SJSA1 (cell line): ENCODE measurements around the gene FPR3. TPM values are rescaled to one million over a fixed set of nuclear protein-coding genes. Genes with fewer than 3 reads are reported as not detected.
"Not testable (repeated sequence)": the region's sequence is repeated elsewhere in the genome, so short reads cannot be mapped to it uniquely, and the experiment has no call there.

Experiments
- DNase-seq, 2 experiments: peaks; one replicate each; pipeline ENCODE4 v3.0.0-alpha.2; 2015 to 2020; ENCODE audit warnings: low spot score in 2 of 2, low read depth in 1 of 2
- H3K27ac ChIP-seq: fragments of 250-450 bp; sonication (Bioruptor Pico); 2 replicates; pipeline ENCODE4 v1.5.1; 2020; ENCODE audit warnings: mild to moderate bottlenecking, moderate library complexity
- H3K27me3 ChIP-seq: fragments of 250-450 bp; sonication (Bioruptor Pico); replicated peaks from 2 replicates; pipeline ENCODE4 v1.5.1; 2020; ENCODE audit warnings: mild to moderate bottlenecking, moderate library complexity
- H3K36me3 ChIP-seq: fragments of 250-450 bp; sonication (Bioruptor Pico); 2 replicates; pipeline ENCODE4 v1.5.1; 2020; ENCODE audit warnings: mild to moderate bottlenecking
- H3K4me1 ChIP-seq: fragments of 250-450 bp; sonication (Bioruptor Pico); replicated peaks from 2 replicates; pipeline ENCODE4 v1.6.1; 2021; ENCODE audit warnings: mild to moderate bottlenecking
- H3K4me3 ChIP-seq: fragments of 250-450 bp; sonication (Bioruptor Pico); 2 replicates; pipeline ENCODE4 v1.5.1; 2020; ENCODE audit warnings: mild to moderate bottlenecking
- H3K9me3 ChIP-seq: fragments of 250-450 bp; sonication (Bioruptor Pico); replicated peaks from 2 replicates; pipeline ENCODE4 v1.5.1; 2020; ENCODE audit warnings: mild to moderate bottlenecking
- total RNA-seq: library from RNA; depleted of rRNA; stranded (reverse); fragments of >200 nt; shearing (Covaris generic); gene quantifications from 2 replicates; pipeline ENCODE4 v1.2.3, GENCODE V29; 2014

The FPR3 gene
- total RNA-seq, 1 experiment from 2014 or later: not detected

GRCh38 chr19:51805396-51805795, 10.4 kb downstream of the FPR3 start:
- H3K9me3 ChIP-seq, H3K4me3 ChIP-seq, H3K27me3 ChIP-seq, DNase-seq, H3K4me1 ChIP-seq, H3K27ac ChIP-seq, H3K36me3 ChIP-seq: not testable (repeated sequence)

GRCh38 chr19:51806571-51806970, 11.6 kb downstream of the FPR3 start:
- not testable (repeated sequence) for H3K27ac ChIP-seq, DNase-seq, H3K9me3 ChIP-seq, H3K27me3 ChIP-seq, H3K36me3 ChIP-seq, H3K4me3 ChIP-seq, H3K4me1 ChIP-seq

- Histone ChIP-seq H3K4me1 (no peaks in the 10 kb centered on the region), H3K27ac (no peak overlapping the region), H3K27me3 (no peaks in the 10 kb centered on the region), H3K36me3 (no peaks in the 10 kb centered on the region), H3K9me3 (peaks cover 3% of the 10 kb centered on the region; the same call in 1 of the 2 replicates), H3K4me3 (no peak overlapping the region)
- DNase-seq: no peak
Measured at GRCh38 chr19:51807111-51807701, 12.2 kb downstream of the FPR3 start.

- Histone ChIP-seq H3K27ac (no peak overlapping the region), H3K9me3 (peaks cover 3% of the 10 kb centered on the region; the same call in 1 of the 2 replicates), H3K36me3 (no peaks in the 10 kb centered on the region), H3K27me3 (no peaks in the 10 kb centered on the region), H3K4me1 (no peaks in the 10 kb centered on the region), H3K4me3 (no peak overlapping the region)
- DNase-seq: no peak
Measured at GRCh38 chr19:51807925-51808324, 13.0 kb downstream of the FPR3 start.

DNA sequence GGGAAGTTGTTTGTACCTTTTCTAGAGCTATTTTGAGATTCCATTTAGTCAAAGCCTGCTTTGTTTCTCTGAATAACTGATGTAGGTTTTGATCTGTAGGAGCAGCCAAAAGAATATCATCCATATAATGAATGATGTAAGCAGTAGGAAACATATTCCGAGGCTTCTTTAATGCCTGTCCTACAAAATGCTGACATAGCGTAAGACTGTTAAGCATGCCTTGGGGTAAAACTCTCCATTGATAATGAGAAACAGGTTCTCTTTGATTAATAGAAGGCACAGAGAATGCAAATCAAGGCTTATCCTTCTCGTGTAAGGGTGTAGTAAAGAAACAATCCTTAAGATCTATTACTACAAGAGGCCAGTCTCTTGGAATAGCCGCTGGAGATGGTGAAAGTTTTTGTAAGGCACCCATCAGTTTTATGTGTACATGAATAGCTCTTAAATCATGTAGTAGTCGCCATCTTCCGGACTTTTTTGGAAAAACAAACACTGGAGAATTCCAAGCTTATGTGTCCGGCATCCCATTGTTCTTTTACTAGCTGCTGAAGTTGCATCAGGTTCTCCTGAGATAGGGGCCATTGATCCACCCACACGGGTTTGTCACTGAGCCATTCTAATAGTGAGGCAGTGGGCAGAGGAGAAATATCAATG, 13.5 kb downstream of the FPR3 start:
- peaks cover 3% of the 10 kb centered on the region; the same call in 1 of the 2 replicates for H3K9me3 ChIP-seq
- H3K4me3 ChIP-seq: no peak overlapping the region
- H3K4me1 ChIP-seq: no peaks in the 10 kb centered on the region
- DNase-seq: no peak
- no peaks in the 10 kb centered on the region for H3K27me3 ChIP-seq
- H3K36me3 ChIP-seq: no peaks in the 10 kb centered on the region
- H3K27ac ChIP-seq: no peak overlapping the region

DNA sequence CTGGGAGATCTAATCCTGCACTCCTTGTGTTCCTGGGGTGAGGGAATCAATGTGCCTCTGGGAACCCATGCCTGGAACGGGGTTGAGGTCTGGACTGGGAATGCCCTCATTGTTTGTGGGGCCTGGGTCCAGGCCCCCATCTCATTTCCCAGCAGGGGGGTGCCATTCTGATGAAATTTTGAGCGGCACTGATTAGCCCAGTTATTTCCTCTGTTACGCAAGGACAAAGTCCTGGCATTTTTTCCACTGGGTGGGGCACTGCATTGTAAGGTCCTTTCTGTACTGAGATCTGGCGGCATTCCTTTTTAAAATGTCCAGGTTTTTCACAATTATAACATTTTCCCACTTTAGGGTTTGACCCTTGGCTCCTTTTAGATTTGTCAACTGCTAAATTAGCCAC, 14.8 kb downstream of the FPR3 start:
- H3K36me3 ChIP-seq: no peaks in the 10 kb centered on the region
- H3K4me1 ChIP-seq: no peaks in the 10 kb centered on the region
- H3K27me3 ChIP-seq: no peaks in the 10 kb centered on the region
- no peak overlapping the region for H3K27ac ChIP-seq
- no peak overlapping the region for H3K4me3 ChIP-seq
- no peak for DNase-seq
- no peaks in the 10 kb centered on the region for H3K9me3 ChIP-seq

DNA sequence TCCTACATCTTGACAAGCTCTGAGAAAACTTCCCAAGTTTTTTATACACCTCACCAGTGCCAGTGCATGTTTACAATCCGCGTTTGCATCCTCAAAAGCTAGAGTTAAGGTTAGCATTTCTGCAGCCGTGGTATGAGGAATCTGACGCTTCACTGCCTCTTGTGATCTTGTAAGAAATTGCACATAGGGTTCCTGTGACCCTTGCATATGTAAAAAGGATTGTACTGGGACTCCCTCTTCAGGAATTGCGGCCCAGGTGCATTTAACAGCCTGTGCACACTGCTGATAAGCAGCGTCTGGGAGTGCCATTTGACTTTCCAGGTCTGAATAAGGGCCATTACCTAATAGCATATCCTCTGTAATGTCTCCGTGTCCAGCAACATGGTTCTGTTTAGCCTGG, 15.3 kb downstream of the FPR3 start:
- H3K9me3 ChIP-seq: no peaks in the 10 kb centered on the region
- no peak for DNase-seq
- H3K4me3 ChIP-seq: no peak overlapping the region
- H3K27ac ChIP-seq: no peak overlapping the region
- no peaks in the 10 kb centered on the region for H3K4me1 ChIP-seq
- no peaks in the 10 kb centered on the region for H3K27me3 ChIP-seq
- no peaks in the 10 kb centered on the region for H3K36me3 ChIP-seq

GRCh38 chr19:51811344-51811743, 16.4 kb downstream of the FPR3 start:
- no peak for DNase-seq
- Histone ChIP-seq H3K36me3 (no peaks in the 10 kb centered on the region), H3K4me1 (no peaks in the 10 kb centered on the region), H3K27ac (no peak overlapping the region), H3K4me3 (no peak overlapping the region), H3K27me3 (no peaks in the 10 kb centered on the region), H3K9me3 (no peaks in the 10 kb centered on the region)

DNA sequence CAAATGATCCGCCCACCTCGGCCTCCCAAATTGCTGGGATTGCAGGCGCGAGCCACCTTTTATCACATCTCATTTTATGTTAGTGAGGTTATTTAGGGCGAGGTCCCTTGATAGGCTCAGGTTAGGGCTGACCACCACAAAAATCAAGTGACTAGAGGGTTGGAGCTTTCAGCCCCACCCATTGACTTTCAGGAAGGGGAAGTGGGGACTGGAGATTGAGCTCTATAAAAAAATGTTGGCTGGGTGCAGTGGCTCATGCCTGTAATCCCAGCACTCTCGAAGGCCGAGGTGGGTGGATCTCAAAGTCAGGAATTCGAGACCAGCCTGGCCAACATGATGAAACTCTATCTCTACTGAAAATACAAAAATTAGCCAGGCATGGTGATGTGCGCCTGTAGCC, 20.1 kb downstream of the FPR3 start:
- no peak overlapping the region for H3K4me3 ChIP-seq

DNA sequence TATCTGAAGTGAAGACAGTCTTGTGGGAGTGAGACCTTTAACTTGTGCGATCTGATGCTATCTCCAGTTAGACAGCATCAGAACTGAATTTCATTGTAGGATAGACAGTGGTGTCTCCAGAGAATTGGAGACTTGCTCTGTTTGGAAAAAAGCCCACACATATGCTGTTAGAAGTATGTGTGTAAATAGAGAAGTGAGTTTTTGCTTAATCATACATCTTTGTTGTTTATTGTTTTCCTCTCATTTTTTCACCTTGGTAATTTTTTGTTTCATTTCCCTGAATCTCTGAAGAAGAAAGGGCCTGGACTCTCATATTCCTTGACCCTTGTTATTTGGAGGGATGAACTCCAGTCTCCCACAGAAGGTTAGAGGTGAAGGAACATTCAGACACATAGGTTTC, 21.8 kb downstream of the FPR3 start:
- peaks cover 5% of the 10 kb centered on the region; the same call in 1 of the 2 replicates for H3K9me3 ChIP-seq
- no peaks in the 10 kb centered on the region for H3K4me1 ChIP-seq
- no peak overlapping the region for H3K4me3 ChIP-seq
- H3K36me3 ChIP-seq: no peaks in the 10 kb centered on the region
- H3K27ac ChIP-seq: no peak overlapping the region
- DNase-seq: no peak
- H3K27me3 ChIP-seq: no peaks in the 10 kb centered on the region

More for the DNA sequence above, 20.1 kb downstream of the FPR3 start:
- peaks cover 3% of the 10 kb centered on the region; the same call in 1 of the 2 replicates for H3K9me3 ChIP-seq
- H3K27me3 ChIP-seq: no peaks in the 10 kb centered on the region
- no peak for DNase-seq
- no peaks in the 10 kb centered on the region for H3K36me3 ChIP-seq
- H3K27ac ChIP-seq: no peak overlapping the region
- H3K4me1 ChIP-seq: no peaks in the 10 kb centered on the region

DNA sequence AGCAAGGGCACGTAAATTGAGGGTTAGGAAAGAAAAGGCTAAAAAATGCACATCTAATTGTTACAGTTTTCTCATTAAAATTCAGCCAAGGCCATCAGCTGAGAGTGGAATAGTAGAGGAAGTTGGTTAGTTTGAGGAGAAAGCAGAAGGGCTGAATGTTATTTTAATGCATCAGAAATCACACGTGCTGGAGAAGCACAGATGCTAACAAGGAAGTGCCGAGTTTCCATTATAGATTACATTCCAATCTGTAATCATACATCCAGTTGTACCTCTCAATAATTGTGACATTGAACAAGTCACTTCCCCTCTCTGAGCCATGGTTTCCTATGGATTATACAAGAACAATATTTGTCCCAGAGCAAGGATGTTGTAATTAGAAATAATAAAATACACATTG, 25.1 kb downstream of the FPR3 start:
- no peak overlapping the region for H3K27ac ChIP-seq
- H3K4me3 ChIP-seq: no peak overlapping the region
- H3K36me3 ChIP-seq: no peaks in the 10 kb centered on the region
- H3K4me1 ChIP-seq: no peaks in the 10 kb centered on the region
- H3K9me3 ChIP-seq: peaks cover 5% of the 10 kb centered on the region; the same call in 1 of the 2 replicates
- no peak for DNase-seq
- no peaks in the 10 kb centered on the region for H3K27me3 ChIP-seq

- Histone ChIP-seq H3K36me3 (no peaks in the 10 kb centered on the region), H3K4me3 (no peak overlapping the region), H3K9me3 (peaks cover 5% of the 10 kb centered on the region; the same call in 1 of the 2 replicates), H3K27me3 (no peaks in the 10 kb centered on the region), H3K4me1 (no peaks in the 10 kb centered on the region), H3K27ac (no peak overlapping the region)
- DNase-seq: no peak
Measured at GRCh38 chr19:51820831-51821446, 26.0 kb downstream of the FPR3 start.

- Histone ChIP-seq H3K36me3 (no peaks in the 10 kb centered on the region), H3K27me3 (no peaks in the 10 kb centered on the region), H3K4me3 (no peak overlapping the region), H3K4me1 (no peaks in the 10 kb centered on the region), H3K9me3 (peaks cover 5% of the 10 kb centered on the region; the same call in 1 of the 2 replicates), H3K27ac (no peak overlapping the region)
- no peak for DNase-seq
Measured at GRCh38 chr19:51821456-51821855, 26.5 kb downstream of the FPR3 start.

DNA sequence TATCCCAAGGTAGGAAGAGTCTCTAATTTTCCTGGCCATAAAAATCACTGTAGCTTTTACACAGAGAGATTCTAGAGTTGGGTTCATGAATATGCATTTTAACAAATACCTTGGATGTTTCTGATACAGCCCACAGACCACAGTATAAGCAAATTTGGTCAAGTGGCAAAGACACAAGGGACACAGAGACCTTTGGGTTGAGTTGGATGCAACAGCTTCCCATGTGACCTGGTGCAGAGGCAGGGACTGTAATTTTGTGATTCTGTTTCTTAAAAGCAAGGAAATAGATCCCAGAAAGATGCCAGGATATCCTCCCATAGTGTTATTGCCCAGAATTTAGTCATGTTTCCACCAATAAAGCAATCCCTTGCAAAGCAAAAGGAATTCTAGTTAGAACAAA, 27.0 kb downstream of the FPR3 start:
- DNase-seq: no peak
- H3K9me3 ChIP-seq: peaks cover 5% of the 10 kb centered on the region; the same call in 1 of the 2 replicates
- no peaks in the 10 kb centered on the region for H3K36me3 ChIP-seq
- no peaks in the 10 kb centered on the region for H3K27me3 ChIP-seq
- H3K4me1 ChIP-seq: no peaks in the 10 kb centered on the region
- no peak overlapping the region for H3K27ac ChIP-seq
- H3K4me3 ChIP-seq: no peak overlapping the region
